GM18498 (cell line): ENCODE data around the gene AKAP9.
"Not testable (repeated sequence)": the region's sequence is repeated elsewhere in the genome, so short reads cannot be mapped to it uniquely, and the experiment has no call there.

Experiments
- ATAC-seq: cut with Tn5 transposase; IDR thresholded peaks from one replicate; pipeline ENCODE4 v1.9.1; 2021; ENCODE audit warnings: mild to moderate bottlenecking, moderate library complexity; ENCODE audit not compliant: unreplicated experiment

Gene AKAP9

GRCh38 chr7:92058040-92058439 is 117.4 kb downstream of the AKAP9 start:
- no peak for ATAC-seq

GRCh38 chr7:92058899-92059298 is 118.2 kb downstream of the AKAP9 start:
- no peak for ATAC-seq

GRCh38 chr7:92061154-92061553 is 120.5 kb downstream of the AKAP9 start:
- no peak for ATAC-seq

GRCh38 chr7:92064438-92065029 is 123.9 kb downstream of the AKAP9 start:
- no peak for ATAC-seq

- no peak for ATAC-seq
These were observed 130.4 kb downstream of the AKAP9 start for GRCh38 chr7:92071032-92071431.

- no peak for ATAC-seq
These were observed 131.5 kb downstream of the AKAP9 start for GRCh38 chr7:92072121-92072520.

- no peak for ATAC-seq
These were observed 132.0 kb downstream of the AKAP9 start for GRCh38 chr7:92072708-92073107.

- ATAC-seq = peak; percentile 90
These were observed 134.9 kb downstream of the AKAP9 start for GRCh38 chr7:92075455-92076158.

- no peak for ATAC-seq
These were observed 135.8 kb downstream of the AKAP9 start for GRCh38 chr7:92076509-92076908.

- ATAC-seq = not testable (repeated sequence)
These were observed 143.3 kb downstream of the AKAP9 start for GRCh38 chr7:92083922-92084321.

GRCh38 chr7:92088266-92088665 is 147.6 kb downstream of the AKAP9 start:
- ATAC-seq = no peak

GRCh38 chr7:92092210-92092609 is 151.5 kb downstream of the AKAP9 start:
- no peak for ATAC-seq

- ATAC-seq = no peak
These were observed 154.7 kb downstream of the AKAP9 start for GRCh38 chr7:92095380-92095779.

- no peak for ATAC-seq
These were observed 159.9 kb downstream of the AKAP9 start for GRCh38 chr7:92100534-92100933.

GRCh38 chr7:92102862-92103261 is 162.2 kb downstream of the AKAP9 start:
- not testable (repeated sequence) for ATAC-seq

GRCh38 chr7:92108821-92109220 is 168.2 kb downstream of the AKAP9 start:
- ATAC-seq = no peak

- ATAC-seq = no peak
These were observed 170.2 kb downstream of the AKAP9 start for GRCh38 chr7:92110857-92111256.

- no peak for ATAC-seq
These were observed 175.2 kb downstream of the AKAP9 start for GRCh38 chr7:92115821-92116220.

GRCh38 chr7:92116949-92117348 is 176.3 kb downstream of the AKAP9 start:
- ATAC-seq = no peak

GRCh38 chr7:92119213-92119759 is 178.6 kb downstream of the AKAP9 start:
- no peak for ATAC-seq

GRCh38 chr7:92121681-92122080 is 181.0 kb downstream of the AKAP9 start:
- no peak for ATAC-seq

GRCh38 chr7:92131093-92131492 is 190.4 kb downstream of the AKAP9 start:
- no peak for ATAC-seq
